GM18505 (cell line): ENCODE measurements around the gene SLC43A2.

Source experiments
- ATAC-seq: cut with Tn5 transposase; IDR thresholded peaks from one replicate; pipeline ENCODE4 v1.9.1; 2021; ENCODE audit not compliant: unreplicated experiment
- POLR2A ChIP-seq: IDR thresholded peaks from 4 replicates; pipeline ENCODE4 v1.6.1; 2011; ENCODE audit warnings: borderline replicate concordance; ENCODE audit not compliant: insufficient read depth, insufficient read length; ENCODE audit errors: extremely low read depth

Gene SLC43A2

GRCh38 chr17:1620486-1620885 is 8.1 kb downstream of the SLC43A2 start:
- TF ChIP-seq POLR2A = no peak
- no peak for ATAC-seq

- ATAC-seq = no peak
- no peak for TF ChIP-seq POLR2A
These were observed 10.9 kb downstream of the SLC43A2 start for GRCh38 chr17:1617620-1618174.

GRCh38 chr17:1616101-1616500 is 12.5 kb downstream of the SLC43A2 start:
- no peak for TF ChIP-seq POLR2A
- no peak for ATAC-seq

- ATAC-seq = no peak
- no peak for TF ChIP-seq POLR2A
These were observed 16.2 kb downstream of the SLC43A2 start for GRCh38 chr17:1612400-1612799.

- no peak for TF ChIP-seq POLR2A
- no peak for ATAC-seq
These were observed 16.9 kb downstream of the SLC43A2 start for GRCh38 chr17:1611715-1612114.

- no peak for ATAC-seq
- no peak for TF ChIP-seq POLR2A
These were observed 20.0 kb downstream of the SLC43A2 start for GRCh38 chr17:1608676-1609075.

GRCh38 chr17:1607971-1608320 is 20.7 kb downstream of the SLC43A2 start:
- TF ChIP-seq POLR2A = no peak
- no peak for ATAC-seq

- ATAC-seq = no peak
- no peak for TF ChIP-seq POLR2A
These were observed 22.2 kb downstream of the SLC43A2 start for GRCh38 chr17:1606352-1606985.

- no peak for TF ChIP-seq POLR2A
- ATAC-seq = no peak
These were observed 22.8 kb downstream of the SLC43A2 start for GRCh38 chr17:1605681-1606351.

GRCh38 chr17:1604831-1605528 is 23.7 kb downstream of the SLC43A2 start:
- ATAC-seq = no peak
- TF ChIP-seq POLR2A = no peak

GRCh38 chr17:1601571-1601970 is 27.1 kb downstream of the SLC43A2 start:
- no peak for TF ChIP-seq POLR2A
- ATAC-seq = no peak

GRCh38 chr17:1598399-1599095 is 30.1 kb downstream of the SLC43A2 start:
- ATAC-seq = no peak
- TF ChIP-seq POLR2A = no peak

GRCh38 chr17:1597861-1598342 is 30.7 kb downstream of the SLC43A2 start:
- ATAC-seq = no peak

More at GRCh38 chr17:1597861-1598342, 30.7 kb downstream of the SLC43A2 start:
- no peak for TF ChIP-seq POLR2A
